Retina (tissue), 1 donor: ENCODE data around the gene NELFB.
"Not testable (repeated sequence)": the region's sequence is repeated elsewhere in the genome, so short reads cannot be mapped to it uniquely, and the experiment has no call there.

Source experiments
- DNase-seq: peaks from one replicate; pipeline ENCODE4 v3.0.0-alpha.2; 2016

Gene NELFB

GRCh38 chr9:137251490-137252268, 3.4 kb upstream of the NELFB start:
- no peak for DNase-seq

GRCh38 chr9:137252555-137253506, 2.3 kb upstream of the NELFB start:
- DNase-seq: no peak

- no peak for DNase-seq
These were observed 1.2 kb upstream of the NELFB start for GRCh38 chr9:137253717-137254623.

GRCh38 chr9:137255448-137256114, 454 bp downstream of the NELFB start:
- DNase-seq: peak; percentile 58

GRCh38 chr9:137256362-137256761, 1.2 kb downstream of the NELFB start:
- no peak for DNase-seq

GRCh38 chr9:137256856-137257255, 1.7 kb downstream of the NELFB start:
- DNase-seq: no peak

GRCh38 chr9:137262173-137262908, 7.2 kb downstream of the NELFB start:
- not testable (repeated sequence) for DNase-seq

- no peak for DNase-seq
These were observed 7.8 kb downstream of the NELFB start for GRCh38 chr9:137262909-137263285.

- no peak for DNase-seq
These were observed 8.4 kb downstream of the NELFB start for GRCh38 chr9:137263506-137263905.

GRCh38 chr9:137264067-137264466, 8.9 kb downstream of the NELFB start:
- no peak for DNase-seq

GRCh38 chr9:137265496-137266161, 10.5 kb downstream of the NELFB start:
- DNase-seq: no peak

GRCh38 chr9:137266162-137266527, 11.0 kb downstream of the NELFB start:
- no peak for DNase-seq

GRCh38 chr9:137266585-137267453, 11.7 kb downstream of the NELFB start:
- no peak for DNase-seq

- DNase-seq: no peak
These were observed 12.8 kb downstream of the NELFB start for GRCh38 chr9:137267933-137268355.

- DNase-seq: no peak
These were observed 13.5 kb downstream of the NELFB start for GRCh38 chr9:137268538-137269201.

GRCh38 chr9:137269231-137269772, 14.2 kb downstream of the NELFB start:
- DNase-seq: no peak

GRCh38 chr9:137270929-137271695, 16.0 kb downstream of the NELFB start:
- DNase-seq: no peak

- no peak for DNase-seq
These were observed 16.6 kb downstream of the NELFB start for GRCh38 chr9:137271696-137272076.
